ENCODE results near the gene PLXDC2.

- TF ChIP-seq CTCF (IDR thresholded peaks at IDR 0.05) (no peak), EZH2 (IDR thresholded peaks at IDR 0.05; ENCODE audit: borderline replicate concordance, insufficient read depth, low read depth, low read length, poor library complexity, severe bottlenecking) (no peak)
Observed at GRCh38 chr10:19840776-19841175, 24.5 kb downstream of the PLXDC2 start.

Data from B cell (primary cell).